Bronchial epithelial cell (primary cell): ENCODE measurements around the gene SCO2. TPM values are rescaled to one million over a fixed set of nuclear protein-coding genes. Genes with fewer than 3 reads are reported as not detected.

Experiments
- DNase-seq: peaks from one replicate; pipeline ENCODE4 v3.0.0-alpha.2; 2010; ENCODE audit warnings: low read depth
- FAIRE-seq: peaks from 2 replicates; lab custom pipeline; 2011; peaks lifted over from hg19 to GRCh38; lab: Jason Lieb, UNC
- H3K27me3 ChIP-seq: 2 replicates; pipeline ENCODE4 v1.5.1; 2011; ENCODE audit warnings: low read length; ENCODE audit not compliant: control insufficient read depth, insufficient read depth
- H3K36me3 ChIP-seq: 2 replicates; pipeline ENCODE4 v1.5.1; 2011; ENCODE audit warnings: low read length; ENCODE audit not compliant: control insufficient read depth, insufficient read depth
- H3K4me3 ChIP-seq: 2 replicates; pipeline ENCODE4 v1.5.1; 2011; ENCODE audit warnings: mild to moderate bottlenecking, low read depth, low read length, control low read depth
- CTCF ChIP-seq: IDR thresholded peaks from 2 replicates; pipeline ENCODE4 v1.5.1; 2011; ENCODE audit warnings: mild to moderate bottlenecking, moderate library complexity, low read length, control low read depth, inconsistent platforms; ENCODE audit not compliant: insufficient read depth, severe bottlenecking
- total RNA-seq: library from RNA; depleted of rRNA; stranded (reverse); fragments of >200 nt; gene quantifications from 2 replicates; pipeline ENCODE4 v1.2.1, GENCODE V29; 2014

The SCO2 gene
- total RNA-seq, 1 donor from 2014 or later = 2.1 TPM

- FAIRE-seq = no peak
These were observed 873 bp upstream of the SCO2 start for GRCh38 chr22:50526108-50526833.

GRCh38 chr22:50525858-50526107 is 385 bp upstream of the SCO2 start:
- peak overlapping the region; percentile 79 for H3K4me3 ChIP-seq
- peaks cover 18% of the 10 kb centered on the region for H3K36me3 ChIP-seq
- H3K27me3 ChIP-seq = no peaks in the 10 kb centered on the region
- DNase-seq (no peak), FAIRE-seq (no peak)
- TF ChIP-seq CTCF = no peak

More at GRCh38 chr22:50526108-50526833, 873 bp upstream of the SCO2 start:
- peak; percentile 50 for DNase-seq
- TF ChIP-seq CTCF = peak; percentile 66
- Histone ChIP-seq H3K4me3 (peak overlapping the region; percentile 79), H3K36me3 (peaks cover 18% of the 10 kb centered on the region), H3K27me3 (no peaks in the 10 kb centered on the region)

- FAIRE-seq = no peak
- Histone ChIP-seq H3K27me3 (no peaks in the 10 kb centered on the region), H3K36me3 (peaks cover 18% of the 10 kb centered on the region), H3K4me3 (peak overlapping the region; percentile 79)
- no peak for DNase-seq
- no peak for TF ChIP-seq CTCF
These were observed 708 bp downstream of the SCO2 start for GRCh38 chr22:50524676-50525103.

- no peak for TF ChIP-seq CTCF
- peaks cover 16% of the 10 kb centered on the region for H3K36me3 ChIP-seq
These were observed 1.4 kb downstream of the SCO2 start for GRCh38 chr22:50523806-50524675.

GRCh38 chr22:50523458-50523805 is 2.0 kb downstream of the SCO2 start:
- TF ChIP-seq CTCF = no peak
- no peak for DNase-seq
- H3K36me3 ChIP-seq = peaks cover 13% of the 10 kb centered on the region
- no peaks in the 10 kb centered on the region for H3K27me3 ChIP-seq
- no peak overlapping the region for H3K4me3 ChIP-seq
- FAIRE-seq = no peak

More at GRCh38 chr22:50523806-50524675, 1.4 kb downstream of the SCO2 start:
- peak; percentile 58 for FAIRE-seq
- Histone ChIP-seq H3K27me3 (no peaks in the 10 kb centered on the region), H3K4me3 (peak overlapping the region; percentile 79)
- no peak for DNase-seq
